Measurements from ENCODE around the gene PTX4.

- TF ChIP-seq CTCF (conservative IDR thresholded peaks at IDR 0.05; ENCODE audit: low read depth, low read length) (no peak), EZH2 (IDR thresholded peaks at IDR 0.05; ENCODE audit: low read length, unreplicated experiment) (no peak), EZH2phosphoT487 (IDR thresholded peaks at IDR 0.05; ENCODE audit: borderline replicate concordance, low read length) (no peak)
Observed at GRCh38 chr16:1488054-1488601, 616 bp downstream of the PTX4 start.

Measured in PC-3 (cell line).